GM21825 (cell line): ENCODE results near the gene HSPA1A.
"Not testable (repeated sequence)": the region's sequence is repeated elsewhere in the genome, so short reads cannot be mapped to it uniquely, and the experiment has no call there.

Experiments used
- ATAC-seq: cut with Tn5 transposase; IDR thresholded peaks from one replicate; pipeline ENCODE4 v1.9.1; 2021; ENCODE audit warnings: mild to moderate bottlenecking, moderate library complexity; ENCODE audit not compliant: unreplicated experiment

HSPA1A gene

DNA sequence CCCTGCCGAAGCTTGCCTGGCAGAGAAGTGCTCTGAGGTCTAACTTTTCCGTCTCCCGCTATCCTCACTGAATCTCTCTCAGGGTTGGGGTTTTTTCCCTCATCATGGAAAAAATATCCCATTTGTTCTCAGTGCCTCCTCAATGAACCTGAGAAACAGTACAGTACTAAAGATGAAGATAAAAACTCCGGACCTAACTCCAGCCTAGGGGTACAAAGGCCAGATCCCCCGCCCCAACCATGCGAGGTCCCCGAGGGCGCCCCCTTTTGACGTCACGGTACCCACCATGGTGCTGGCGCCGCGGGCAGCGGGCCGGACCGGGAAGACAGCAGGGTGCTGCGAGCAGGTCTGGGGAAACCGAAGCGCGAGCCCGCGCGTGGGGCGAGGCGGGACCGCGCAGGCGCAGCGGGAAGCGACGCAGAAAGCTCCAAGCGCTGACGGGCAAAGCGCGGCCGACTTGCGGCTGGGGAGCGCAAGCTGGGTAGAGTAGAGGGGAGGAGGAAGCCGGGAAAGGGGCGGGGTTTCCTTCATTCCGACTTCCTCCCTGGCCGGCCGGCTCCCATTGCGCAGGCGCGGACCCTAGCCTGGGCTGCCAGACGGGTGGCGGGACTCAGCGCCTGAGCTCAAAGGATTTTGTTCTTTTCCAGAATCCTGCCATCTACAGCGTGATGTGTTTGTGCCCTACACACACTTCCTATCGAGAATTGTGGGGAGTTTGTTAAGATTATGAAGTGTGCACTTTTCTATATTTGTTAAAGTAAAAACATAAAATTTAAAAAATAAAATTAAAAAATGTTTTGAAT, 8.7 kb upstream of the HSPA1A start, which contains the start of gene LSM2:
Gene LSM2, minus strand, starts transcription at position 497 of the 803 bp plus-strand sequence. Its CDS starts 209 bp downstream, at position 288.
- ATAC-seq, result peak; percentile 82

DNA sequence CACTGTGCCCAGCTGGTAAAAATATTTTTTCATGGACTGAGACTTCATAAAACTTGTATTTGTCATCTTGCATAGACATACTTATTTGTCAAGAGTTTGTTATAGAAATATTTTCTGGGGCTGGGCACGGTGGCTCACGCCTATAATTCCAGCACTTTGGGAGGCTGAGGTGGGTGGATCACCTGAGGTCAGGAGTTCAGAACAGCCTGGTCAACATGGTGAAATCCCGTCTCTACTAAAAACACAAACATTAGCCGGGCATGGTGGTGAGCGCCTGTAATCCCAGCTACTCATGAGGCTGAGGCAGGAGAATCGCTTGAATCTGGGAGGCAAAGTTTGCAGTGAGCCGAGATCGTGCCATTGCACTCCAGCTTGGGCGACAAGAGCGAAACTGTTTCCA, 6.7 kb upstream of the HSPA1A start:
- not testable (repeated sequence) for ATAC-seq

DNA sequence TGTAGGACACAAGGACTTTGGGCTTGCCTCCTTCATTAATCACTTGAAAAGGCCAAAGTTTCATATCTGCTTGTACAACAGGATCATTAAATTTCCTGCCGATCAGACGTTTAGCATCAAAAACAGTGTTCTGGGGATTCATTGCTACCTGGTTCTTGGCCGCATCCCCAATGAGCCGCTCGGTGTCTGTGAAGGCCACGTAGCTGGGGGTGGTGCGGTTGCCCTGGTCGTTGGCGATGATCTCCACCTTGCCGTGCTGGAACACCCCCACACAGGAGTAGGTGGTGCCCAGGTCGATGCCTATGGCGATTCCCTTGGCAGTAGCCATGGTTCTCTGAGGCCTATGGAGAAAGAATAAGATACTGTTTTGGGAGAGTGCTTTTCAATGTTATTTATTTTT, 3.7 kb upstream of the HSPA1A start:
- ATAC-seq, result no peak

DNA sequence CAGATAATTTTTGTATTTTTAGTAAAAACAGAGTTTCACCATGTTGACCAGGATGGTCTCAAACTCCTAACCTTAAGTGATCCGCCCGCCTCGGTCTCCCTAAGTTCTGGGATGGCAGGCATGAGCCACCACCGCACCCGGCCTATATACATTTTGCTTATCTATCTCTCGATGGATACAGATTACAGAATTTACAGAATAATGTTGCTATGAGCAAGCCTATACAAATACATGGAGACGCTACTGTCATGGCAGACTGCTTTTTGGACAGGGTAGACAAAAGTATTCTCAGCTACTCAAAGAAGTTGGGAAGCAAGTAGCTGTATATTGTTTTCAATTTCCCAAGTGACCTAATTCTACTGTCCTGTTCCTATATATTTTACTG, 1.9 kb upstream of the HSPA1A start:
- ATAC-seq, result no peak

DNA sequence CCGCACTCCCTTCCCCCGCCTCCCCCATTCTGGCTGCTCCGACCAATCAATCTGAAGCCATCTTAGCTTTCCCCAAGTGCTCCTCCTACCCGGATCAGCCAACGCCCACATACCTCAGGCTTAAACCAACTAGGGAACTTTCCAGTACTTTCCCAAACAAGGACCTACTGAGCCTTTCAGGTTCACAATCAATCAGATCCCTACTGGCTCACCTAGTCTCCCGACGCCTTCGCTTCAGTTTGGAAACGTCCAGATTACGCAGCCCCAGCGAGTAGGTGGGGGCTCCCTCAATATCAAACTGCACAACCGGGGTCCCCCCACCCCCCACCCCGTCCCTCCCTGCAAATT, 692 bp upstream of the HSPA1A start:
- no peak for ATAC-seq

DNA sequence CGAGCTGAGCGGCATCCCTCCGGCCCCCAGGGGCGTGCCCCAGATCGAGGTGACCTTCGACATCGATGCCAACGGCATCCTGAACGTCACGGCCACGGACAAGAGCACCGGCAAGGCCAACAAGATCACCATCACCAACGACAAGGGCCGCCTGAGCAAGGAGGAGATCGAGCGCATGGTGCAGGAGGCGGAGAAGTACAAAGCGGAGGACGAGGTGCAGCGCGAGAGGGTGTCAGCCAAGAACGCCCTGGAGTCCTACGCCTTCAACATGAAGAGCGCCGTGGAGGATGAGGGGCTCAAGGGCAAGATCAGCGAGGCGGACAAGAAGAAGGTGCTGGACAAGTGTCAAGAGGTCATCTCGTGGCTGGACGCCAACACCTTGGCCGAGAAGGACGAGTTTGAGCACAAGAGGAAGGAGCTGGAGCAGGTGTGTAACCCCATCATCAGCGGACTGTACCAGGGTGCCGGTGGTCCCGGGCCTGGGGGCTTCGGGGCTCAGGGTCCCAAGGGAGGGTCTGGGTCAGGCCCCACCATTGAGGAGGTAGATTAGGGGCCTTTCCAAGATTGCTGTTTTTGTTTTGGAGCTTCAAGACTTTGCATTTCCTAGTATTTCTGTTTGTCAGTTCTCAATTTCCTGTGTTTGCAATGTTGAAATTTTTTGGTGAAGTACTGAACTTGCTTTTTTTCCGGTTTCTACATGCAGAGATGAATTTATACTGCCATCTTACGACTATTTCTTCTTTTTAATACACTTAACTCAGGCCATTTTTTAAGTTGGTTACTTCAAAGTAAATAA, 2.0 kb downstream of the HSPA1A start:
- not testable (repeated sequence) for ATAC-seq

DNA sequence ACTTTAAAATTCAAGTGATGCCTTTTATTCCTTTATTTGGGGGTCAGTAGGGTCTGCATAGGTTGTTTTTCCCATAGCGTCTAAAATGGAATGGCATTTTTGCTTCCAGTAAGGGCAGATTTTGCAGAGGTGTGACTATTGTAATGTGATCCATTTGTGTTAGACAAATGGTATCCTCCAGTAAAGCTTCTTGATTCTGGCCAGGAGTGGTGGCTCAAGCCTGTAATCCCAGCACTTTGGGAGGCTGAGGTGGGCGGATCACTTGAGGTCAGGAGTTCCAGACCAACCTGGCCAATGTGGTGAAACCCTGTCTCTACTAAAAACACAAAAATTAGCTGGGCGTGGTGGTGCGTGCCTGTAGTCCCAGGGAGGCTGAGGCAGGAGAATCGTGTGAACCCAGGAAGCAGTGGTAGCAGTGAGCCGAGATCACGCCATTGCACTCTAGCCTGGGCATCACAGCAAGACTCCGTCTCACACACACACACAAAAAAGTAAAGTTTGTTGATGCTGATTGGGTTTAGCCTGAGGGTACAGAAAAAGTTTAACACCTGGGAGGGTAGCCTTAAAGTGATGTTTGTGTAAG, 2.7 kb downstream of the HSPA1A start:
- not testable (repeated sequence) for ATAC-seq

DNA sequence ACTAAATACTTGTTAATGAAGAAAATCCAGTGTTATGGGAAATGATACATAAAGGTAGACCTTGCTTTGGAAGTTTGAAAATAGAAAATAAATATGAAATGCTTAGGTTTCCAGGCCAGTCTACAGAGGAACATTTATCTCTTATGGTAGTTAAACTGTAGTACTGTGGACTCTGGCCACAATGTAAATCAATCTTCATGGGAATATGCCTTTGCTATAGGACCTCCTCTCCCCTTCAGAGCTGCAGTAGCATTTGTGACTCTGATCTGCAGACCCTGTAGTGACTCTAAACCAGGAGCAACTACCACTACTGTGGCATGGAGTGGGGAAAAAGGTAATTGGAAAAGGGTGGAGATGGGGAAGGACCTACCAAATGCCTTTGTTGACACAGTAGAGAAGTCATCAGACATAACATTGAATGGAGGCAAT, 4.5 kb downstream of the HSPA1A start:
- ATAC-seq, result no peak

DNA sequence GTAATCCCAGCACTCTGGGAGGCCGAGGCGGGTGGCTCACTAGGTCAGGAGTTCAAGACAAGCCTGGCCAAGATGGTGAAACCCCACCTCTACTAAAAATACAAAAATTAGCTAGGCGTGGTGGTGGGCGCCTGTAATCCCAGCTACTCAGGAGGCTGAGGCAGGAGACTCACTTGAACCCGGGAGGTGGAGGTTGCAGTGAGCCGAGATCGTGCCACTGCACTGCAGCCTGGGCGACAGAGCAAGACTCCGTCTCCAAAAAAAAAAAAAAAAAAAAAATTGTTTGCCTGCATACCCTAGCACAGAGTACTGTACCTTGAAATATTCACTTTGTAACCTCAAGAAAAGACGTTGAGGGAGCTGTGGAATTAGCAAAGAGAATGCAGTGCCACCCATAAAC, 5.1 kb downstream of the HSPA1A start:
- ATAC-seq, result not testable (repeated sequence)

DNA sequence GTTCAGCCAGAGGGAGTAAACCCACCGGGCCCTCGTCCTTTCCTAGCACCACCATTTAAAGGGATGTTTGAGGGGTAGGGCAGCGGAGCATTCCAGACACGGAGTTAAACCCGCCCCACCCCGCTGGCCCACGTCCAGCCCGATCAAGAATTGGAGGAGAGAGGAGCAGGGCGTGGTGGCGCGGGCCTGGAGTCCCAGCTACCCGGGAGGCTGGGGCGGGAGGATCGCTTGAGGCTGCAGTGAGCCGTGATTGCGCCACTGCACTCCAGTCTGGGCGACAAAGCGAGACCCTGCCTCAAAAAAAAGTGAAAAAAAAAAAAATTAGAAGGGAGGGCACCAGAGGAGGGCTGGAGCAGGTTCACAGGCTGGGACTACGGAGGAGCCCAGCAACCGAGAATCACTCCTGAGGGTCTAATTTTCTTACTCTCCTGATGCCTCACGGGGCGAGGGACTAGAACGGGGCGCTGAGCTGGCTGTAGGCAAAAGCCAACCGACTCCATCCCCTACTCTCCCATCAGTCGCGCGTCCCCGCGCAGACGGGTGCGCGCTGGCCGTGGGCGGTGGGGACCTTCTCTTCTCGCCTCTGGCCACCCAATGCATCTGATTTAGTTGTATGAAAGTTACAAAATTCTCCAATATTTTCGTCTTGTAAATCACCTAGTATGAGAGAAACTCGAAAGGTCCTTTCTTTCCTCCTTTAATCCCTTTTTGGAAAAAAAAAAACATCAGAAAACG, 6.1 kb downstream of the HSPA1A start:
- ATAC-seq, result no peak

DNA sequence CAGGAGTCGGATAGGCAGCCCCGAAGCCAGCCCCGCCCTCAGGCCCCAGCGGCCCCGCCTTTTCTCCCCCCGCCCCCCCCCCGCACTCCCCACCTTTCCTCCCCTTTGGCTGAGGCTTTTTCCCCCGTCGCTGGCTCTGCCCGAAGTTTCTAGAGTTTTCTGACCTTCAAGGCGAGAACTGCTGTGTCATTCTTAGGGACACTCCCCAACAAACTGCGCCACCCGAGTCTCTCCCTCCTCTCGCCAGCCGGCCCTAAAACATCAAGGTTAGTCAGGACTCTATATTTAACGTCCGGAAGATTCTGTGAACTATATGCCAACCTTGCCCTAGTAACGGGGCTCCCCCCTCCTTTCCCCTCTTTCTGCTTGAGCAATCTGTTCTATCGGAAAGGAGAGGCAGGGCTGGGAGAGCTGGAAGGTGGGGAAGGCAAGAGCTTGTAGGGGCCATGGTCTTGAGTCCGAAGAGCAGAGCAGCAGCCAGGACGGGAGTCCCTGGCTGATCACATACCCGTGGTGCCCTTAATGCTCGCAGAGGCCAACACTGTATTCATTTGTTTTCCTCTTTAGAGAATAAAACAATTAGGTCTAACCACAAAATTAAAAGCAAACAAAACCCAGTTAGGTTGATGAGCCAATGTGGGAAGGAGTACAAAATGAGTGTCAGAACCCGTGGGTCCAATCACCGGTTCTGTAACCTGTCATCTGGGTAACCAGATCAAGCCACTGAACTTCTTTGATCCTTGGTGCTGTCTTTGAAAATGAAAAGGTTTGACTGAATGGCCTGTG, 6.9 kb downstream of the HSPA1A start:
- ATAC-seq, result no peak

DNA sequence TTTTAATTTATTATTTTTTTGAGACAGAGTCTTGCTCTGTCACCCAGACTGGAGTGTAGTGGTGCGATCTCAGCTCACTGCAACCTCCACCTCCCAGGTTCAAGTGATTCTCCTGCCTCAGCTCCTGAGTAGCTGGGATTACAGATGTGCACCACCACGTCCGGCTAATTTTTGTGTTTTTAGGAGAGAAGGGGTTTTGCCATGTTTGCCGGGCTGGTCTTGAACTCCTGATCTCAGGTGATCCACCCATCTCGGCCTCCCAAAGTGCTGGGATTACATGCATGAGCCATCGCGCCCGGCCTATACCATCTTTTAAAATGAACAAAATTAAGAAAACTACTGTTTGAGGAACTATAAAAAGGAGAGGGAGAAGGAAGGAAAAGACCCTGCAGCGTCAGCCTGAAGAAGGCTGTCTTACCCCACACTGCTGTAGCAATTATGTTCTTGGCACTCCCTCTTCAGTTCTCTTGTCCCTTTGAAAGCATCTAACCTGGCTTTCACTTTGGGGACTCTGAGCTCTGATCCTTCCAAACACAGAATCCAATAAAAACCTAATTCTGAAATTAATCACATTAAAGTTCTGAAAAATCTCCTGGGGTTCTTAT, 8.4 kb downstream of the HSPA1A start:
- not testable (repeated sequence) for ATAC-seq

DNA sequence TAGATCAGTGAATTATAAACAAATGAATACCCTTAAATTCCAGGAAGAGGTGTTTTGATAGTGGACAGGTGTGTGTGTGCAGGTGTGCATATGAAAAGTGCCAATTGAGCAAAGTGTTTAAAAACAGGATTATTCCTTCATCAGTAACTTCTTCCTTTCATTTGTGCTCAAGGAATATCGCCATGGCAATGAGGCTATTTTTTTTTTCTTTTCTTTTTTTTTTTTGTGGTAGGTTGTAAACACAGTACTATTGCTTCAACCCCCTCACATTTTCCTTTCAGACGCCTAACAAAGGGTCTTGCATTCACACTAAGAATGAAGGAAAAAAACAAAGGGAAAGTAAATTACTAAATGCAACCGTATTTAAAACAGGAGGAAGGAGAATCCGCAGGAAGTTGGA, 10.2 kb downstream of the HSPA1A start:
- ATAC-seq, result no peak

DNA sequence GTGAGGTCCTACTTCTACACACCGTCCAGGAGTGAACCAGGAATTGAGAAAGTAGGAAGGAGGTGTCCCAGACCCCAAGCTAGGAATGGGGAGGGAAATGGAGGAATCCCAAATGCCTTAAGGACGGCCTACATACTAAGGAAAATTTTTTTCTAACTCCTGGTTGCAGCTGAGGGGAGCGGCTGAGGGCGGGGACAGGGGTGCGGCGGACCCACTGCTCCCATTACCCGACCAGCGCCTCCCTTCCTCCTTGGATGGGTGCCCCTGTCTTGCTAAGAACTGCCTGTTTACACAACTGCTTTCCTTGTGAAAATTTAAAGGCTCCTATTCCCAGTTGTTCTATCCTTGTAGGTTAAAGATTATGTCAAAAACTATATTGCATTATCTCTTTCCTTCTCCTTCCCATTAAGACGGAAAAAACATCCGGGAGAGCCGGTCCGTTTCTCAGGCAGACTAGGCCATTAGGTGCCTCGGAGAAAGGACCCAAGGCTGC, 11.5 kb downstream of the HSPA1A start:
- ATAC-seq, result no peak

DNA sequence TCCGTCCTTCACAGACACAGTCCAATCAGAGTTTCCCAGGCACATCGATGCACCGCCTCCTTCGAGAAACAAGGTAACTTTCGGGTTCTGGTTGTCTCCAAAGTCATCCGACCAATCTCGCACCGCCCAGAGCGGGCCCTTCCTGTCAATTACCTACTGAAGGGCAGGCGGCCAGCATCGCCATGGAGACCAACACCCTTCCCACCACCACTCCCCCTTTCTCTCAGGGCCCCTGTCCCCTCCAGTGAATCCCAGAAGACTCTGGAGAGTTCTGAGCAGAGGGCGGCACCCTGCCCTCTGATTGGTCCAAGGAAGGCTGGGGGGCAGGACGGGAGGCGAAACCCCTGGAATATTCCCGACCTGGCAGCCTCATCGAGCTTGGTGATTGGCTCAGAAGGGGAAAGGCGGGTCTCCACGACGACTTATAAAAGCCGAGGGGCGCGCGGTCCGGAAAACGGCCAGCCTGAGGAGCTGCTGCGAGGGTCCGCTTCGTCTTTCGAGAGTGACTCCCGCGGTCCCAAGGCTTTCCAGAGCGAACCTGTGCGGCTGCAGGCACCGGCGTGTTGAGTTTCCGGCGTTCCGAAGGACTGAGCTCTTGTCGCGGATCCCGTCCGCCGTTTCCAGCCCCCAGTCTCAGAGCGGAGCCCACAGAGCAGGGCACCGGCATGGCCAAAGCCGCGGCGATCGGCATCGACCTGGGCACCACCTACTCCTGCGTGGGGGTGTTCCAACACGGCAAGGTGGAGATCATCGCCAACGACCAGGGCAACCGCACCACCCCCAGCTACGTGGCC, 12.1 kb downstream of the HSPA1A start, which contains the start of gene HSPA1B:
Gene HSPA1B, plus strand, starts transcription at position 453 of the 794 bp plus-strand sequence. Its CDS starts 213 bp downstream, at position 666.
- ATAC-seq, result peak; percentile 44

DNA sequence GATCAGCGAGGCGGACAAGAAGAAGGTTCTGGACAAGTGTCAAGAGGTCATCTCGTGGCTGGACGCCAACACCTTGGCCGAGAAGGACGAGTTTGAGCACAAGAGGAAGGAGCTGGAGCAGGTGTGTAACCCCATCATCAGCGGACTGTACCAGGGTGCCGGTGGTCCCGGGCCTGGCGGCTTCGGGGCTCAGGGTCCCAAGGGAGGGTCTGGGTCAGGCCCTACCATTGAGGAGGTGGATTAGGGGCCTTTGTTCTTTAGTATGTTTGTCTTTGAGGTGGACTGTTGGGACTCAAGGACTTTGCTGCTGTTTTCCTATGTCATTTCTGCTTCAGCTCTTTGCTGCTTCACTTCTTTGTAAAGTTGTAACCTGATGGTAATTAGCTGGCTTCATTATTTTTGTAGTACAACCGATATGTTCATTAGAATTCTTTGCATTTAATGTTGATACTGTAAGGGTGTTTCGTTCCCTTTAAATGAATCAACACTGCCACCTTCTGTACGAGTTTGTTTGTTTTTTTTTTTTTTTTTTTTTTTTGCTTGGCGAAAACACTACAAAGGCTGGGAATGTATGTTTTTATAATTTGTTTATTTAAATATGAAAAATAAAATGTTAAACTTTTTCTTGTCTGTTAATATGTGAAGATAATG, 14.4 kb downstream of the HSPA1A start:
- ATAC-seq, result no peak

DNA sequence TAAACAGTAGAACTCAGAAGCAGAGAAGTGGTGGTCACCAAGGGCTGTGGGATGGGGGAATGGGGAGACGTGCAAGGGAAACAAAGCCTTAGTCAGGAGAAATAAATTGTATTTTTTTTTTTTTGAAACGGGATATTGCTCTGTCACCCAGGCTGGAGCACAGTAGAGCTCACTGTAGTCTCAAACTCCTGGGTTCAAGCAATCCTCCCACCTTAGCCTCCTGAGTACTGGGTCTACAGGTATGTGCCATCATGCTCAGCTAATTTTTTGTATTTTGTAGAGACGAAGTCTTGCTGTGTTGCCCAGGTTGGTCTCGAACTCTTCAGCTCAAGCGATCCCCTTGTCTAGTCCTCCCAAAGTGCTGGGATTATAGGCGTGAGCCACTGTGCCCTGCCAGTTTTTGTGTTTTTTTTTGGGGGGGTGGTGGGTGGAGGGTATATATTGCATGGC, 15.6 kb downstream of the HSPA1A start:
- no peak for ATAC-seq
